HG03571 (cell line): Measurements from ENCODE around the gene SEC14L5.
"Not testable (repeated sequence)": the region's sequence is repeated elsewhere in the genome, so short reads cannot be mapped to it uniquely, and the experiment has no call there.

Experiments
- ATAC-seq: cut with Tn5 transposase; IDR thresholded peaks from one replicate; pipeline ENCODE4 v1.9.1; 2021; ENCODE audit not compliant: unreplicated experiment

SEC14L5 gene

GRCh38 chr16:4929619-4930018, 28.5 kb upstream of the SEC14L5 start:
- ATAC-seq = not testable (repeated sequence)

- ATAC-seq = no peak
Observed at GRCh38 chr16:4931381-4931780, 26.7 kb upstream of the SEC14L5 start.

DNA sequence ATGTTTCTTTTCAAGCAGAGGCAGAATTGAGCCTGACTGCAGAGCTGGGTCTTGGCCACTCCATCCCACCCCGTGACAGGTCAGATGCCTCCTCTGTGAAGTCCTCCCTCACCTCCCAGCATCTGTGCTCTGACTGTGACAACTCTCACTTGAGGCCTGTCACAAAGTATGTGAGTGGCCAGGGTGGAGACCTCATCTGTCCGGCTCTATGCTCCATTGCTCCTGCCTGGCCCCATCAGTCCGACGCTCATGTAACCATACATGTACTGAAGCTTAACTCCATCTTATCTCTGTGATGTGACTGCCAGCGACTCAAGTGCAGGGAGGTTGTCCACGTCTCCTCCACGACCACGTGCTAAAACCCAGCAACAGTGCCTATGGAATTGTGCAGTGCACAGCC, 24.7 kb upstream of the SEC14L5 start:
- ATAC-seq = no peak

- no peak for ATAC-seq
Observed at GRCh38 chr16:4933871-4934395, 24.2 kb upstream of the SEC14L5 start.

GRCh38 chr16:4934591-4934990, 23.5 kb upstream of the SEC14L5 start:
- ATAC-seq = no peak

- no peak for ATAC-seq
Observed at GRCh38 chr16:4935241-4935855, 22.8 kb upstream of the SEC14L5 start.

DNA sequence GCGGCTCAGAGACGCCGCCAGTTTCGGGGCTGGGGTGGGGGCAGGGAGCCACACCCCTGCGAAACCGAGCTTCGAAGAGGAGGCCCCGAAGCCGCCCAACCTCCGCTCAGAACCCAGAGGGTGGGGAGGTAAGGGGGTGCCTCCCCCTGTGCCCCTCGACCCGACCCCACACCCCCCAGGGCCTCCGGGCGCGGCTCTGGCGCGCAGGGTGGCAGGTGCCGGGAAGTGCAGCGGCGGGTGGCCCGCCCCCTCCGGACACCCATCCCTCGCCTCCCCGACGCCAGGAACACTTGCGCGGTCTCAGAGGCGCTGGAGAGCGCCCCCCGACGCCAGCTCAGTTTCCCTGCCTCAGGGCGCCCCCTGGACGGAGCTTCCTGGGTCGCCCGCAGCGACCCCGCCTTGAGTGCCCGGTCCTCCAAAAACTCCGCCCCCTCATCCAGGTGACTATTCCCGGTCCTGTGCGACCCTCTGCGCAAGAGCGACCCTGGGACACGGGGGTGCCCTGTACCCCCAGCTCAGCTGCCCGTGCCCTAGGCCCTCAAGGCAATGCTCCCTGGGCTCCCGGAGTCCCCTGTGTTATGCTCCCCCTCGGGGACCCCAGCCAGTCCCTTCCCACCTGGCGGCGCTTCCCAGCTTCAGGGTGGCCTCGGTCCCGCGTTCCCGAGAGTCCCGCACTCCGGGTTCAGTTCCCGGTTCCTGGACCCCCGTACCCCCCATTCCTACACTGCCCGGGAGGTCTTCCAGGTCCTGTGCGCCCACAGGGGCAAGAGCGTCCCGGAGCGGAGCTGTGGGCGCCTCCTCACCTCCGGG, 21.7 kb upstream of the SEC14L5 start:
- no peak for ATAC-seq

DNA sequence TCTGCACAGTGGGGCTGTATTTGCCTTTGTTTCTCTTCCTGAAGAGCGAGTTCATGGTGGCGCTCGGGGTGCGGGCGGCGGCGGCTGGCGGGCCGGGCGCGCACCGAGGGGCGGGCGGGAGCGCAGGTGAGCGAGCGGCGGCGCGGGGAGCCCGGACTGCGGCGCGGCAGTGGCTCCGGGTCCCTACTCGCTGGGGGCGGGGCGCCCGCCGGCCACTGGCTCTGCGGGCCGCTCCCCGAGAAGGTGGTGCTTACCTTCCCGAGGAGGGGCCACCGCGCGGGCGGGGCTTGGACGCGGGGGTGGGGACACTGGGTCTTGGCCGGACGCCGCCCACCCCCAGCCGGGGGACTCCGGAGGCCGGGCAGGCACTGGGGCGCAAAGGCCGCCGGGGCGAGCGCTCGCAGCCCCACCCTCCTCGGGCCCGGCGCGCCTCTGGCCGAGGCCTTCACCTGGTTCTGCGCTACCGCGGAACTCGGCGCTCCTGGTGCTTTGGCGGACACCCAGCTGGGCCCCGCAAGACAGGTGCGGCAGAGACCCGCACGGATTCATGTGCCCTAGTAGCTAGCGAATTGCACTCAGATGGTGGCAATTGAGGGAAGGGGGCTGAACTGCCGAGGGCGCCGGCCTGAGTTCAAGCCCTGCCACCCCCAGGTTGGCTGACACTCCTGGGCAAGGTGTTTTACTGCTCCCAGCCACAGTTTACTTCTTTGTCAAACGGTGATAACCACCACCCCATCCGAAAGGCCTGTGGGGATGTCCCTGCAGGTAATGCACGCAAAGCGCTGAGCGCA, 20.9 kb upstream of the SEC14L5 start, which contains the start of gene PPL:
Gene PPL (minus strand): TSS at position 158 of the 791 bp plus-strand sequence. CDS start 103 bp downstream, at position 55.
- ATAC-seq = no peak

DNA sequence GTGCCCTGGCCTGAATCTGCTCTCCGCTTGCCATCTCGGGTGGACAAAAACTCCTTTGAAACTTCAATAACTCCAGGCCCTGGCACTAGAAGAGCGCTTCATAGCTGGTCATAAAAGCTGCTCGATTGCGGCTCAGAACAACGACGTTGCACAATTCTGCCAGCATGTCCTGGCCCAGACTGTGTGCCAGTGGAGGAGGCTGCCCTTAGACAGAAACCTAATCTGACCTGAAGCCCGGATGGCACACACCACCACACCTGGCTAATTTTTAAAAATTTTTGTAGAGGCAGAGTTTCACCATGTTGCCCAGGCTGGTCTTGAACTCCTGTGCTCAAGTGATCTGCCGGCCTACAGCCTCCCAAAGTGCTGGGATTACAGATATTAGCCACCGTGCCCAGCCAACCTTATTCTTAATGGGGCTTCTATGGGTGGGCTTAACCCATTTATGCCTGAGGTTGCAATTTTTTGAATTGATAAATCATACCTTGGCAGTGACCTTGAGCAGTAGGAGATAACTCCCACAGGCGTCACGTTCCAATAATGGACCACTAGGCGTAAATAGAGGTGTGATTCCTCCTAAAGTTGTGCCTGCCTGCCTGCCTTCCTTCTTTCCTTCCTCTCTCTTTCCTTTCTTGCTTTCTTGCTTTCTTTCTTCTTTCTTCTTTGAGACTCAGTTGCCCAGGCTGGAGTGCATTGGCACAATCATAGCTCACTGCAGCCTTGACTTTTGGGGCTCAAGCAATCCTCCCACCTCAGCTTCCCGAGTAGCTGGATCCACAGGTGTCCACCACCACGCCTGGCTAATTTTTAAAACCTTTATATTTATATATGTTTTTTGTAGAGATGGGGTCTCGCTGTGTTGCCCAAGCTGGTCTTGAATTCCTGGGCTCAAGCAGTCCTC, 20.1 kb upstream of the SEC14L5 start:
- no peak for ATAC-seq

DNA sequence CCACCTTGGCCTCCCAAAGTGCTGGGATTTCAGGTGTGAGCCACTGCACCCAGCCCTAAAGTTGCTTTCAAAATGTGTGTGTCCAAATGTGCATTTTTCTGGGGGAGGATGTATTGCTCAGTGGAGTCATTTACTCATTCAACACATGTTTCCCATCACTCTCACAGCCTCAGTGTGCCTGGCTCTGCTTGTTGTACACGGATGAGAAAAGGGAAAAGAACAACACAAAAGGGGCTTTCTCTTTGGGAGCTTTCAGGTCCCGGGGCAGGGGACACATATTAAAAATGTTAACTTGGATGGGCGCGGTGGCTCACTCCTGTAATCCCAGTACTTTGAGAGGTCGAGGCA, 19.5 kb upstream of the SEC14L5 start:
- ATAC-seq = no peak

GRCh38 chr16:4940719-4941118, 17.4 kb upstream of the SEC14L5 start:
- no peak for ATAC-seq

GRCh38 chr16:4942481-4942880, 15.6 kb upstream of the SEC14L5 start:
- no peak for ATAC-seq

- ATAC-seq = no peak
Observed at GRCh38 chr16:4944333-4945281, 13.5 kb upstream of the SEC14L5 start.

- no peak for ATAC-seq
Observed at GRCh38 chr16:4945560-4946502, 12.3 kb upstream of the SEC14L5 start.

- ATAC-seq = no peak
Observed at GRCh38 chr16:4946917-4947316, 11.2 kb upstream of the SEC14L5 start.

- no peak for ATAC-seq
Observed at GRCh38 chr16:4947722-4948503, 10.2 kb upstream of the SEC14L5 start.

GRCh38 chr16:4948903-4949766, 9.0 kb upstream of the SEC14L5 start:
- no peak for ATAC-seq
